GM18867 (cell line): ENCODE results near the gene USP3.
"Not testable (repeated sequence)": the region's sequence is repeated elsewhere in the genome, so short reads cannot be mapped to it uniquely, and the experiment has no call there.

Experiments
- ATAC-seq: cut with Tn5 transposase; IDR thresholded peaks from one replicate; pipeline ENCODE4 v1.9.1; 2021; ENCODE audit warnings: mild to moderate bottlenecking, moderate library complexity; ENCODE audit not compliant: unreplicated experiment

USP3 gene

DNA sequence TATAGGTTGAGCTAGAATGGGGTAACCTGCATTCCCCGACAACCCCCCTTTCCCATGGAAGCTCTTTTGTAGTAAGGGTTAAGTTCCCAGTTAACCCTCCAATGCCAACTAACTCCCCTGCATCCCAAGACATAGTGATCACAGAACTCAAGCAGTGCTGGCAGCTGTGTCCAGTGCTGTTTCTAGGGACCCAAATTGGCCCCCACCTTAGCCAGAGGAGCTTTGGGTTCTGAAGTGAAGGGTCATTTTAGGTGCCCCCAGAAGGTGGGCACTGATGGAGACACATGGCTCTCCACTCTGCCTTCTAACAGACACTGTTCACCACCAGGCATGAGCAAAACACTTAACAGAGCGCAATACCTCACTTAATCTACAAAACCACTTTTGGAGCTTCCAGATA lies 99.9 kb downstream of the USP3 start:
- no peak for ATAC-seq

GRCh38 chr15:63605036-63605435 lies 100.6 kb downstream of the USP3 start:
- ATAC-seq, result no peak

GRCh38 chr15:63605816-63606215 lies 101.4 kb downstream of the USP3 start:
- ATAC-seq, result no peak

DNA sequence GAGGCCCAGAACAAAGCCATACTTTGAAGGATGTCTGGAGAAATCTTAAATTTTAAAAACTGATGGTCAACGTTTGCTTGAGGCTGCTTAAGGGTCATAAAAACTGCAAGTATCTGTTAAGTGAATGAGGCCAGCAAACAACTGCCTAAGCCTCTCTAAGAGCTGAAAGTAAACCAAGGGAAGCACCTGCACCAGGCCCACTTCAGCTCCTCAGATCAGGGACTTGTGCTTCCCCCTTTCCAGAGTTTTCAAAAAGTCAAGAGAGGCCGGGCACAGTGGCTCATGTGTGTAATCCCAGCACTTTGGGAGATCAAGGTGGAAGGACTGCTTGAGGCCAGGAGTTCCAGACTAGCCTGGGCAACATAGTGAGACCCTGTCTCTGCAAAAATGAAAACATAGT lies 101.9 kb downstream of the USP3 start:
- no peak for ATAC-seq

- ATAC-seq, result no peak
Measured at GRCh38 chr15:63608989-63609388, 104.6 kb downstream of the USP3 start.

DNA sequence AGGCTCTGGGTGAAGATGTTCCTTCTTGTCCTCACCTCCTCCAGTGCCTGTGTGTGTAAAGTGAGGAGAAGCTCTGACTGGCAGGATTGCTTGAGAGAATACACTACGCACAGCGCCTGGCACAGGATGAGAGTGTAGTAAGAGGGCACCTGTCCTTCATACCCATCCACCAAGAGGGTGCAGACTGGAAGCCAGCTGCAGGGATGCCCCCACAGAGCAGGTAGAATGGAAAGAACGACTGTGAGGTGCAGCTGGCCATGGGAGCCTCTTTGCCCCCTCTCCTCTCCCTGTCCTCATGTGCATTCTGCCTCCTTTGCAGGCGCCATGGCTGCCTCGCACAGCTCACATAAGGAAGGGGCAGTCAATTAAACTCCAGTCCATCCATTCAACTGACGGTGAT lies 105.1 kb downstream of the USP3 start:
- no peak for ATAC-seq

GRCh38 chr15:63610209-63610841 lies 105.9 kb downstream of the USP3 start:
- peak; percentile 69 for ATAC-seq

DNA sequence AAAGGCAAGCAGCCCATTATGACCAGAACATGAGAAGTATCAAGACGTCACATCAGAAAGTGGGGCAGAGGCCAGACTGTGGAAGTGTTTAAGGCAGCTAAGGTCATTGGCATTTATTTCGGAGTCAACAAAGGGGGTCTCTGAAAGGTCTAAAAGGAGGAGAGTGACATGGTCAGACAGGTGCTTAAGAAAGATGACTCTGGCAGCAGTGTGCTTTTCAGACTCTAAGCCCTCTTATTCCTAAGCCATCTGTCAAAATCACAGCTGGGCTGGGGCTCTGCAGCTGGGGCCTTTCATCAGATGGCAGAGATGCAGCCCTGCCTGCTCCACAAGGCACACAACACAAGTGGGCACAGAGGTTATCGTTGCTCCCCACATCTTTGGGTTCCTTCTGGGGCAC lies 106.8 kb downstream of the USP3 start:
- no peak for ATAC-seq

GRCh38 chr15:63612300-63612699 lies 107.9 kb downstream of the USP3 start:
- no peak for ATAC-seq

DNA sequence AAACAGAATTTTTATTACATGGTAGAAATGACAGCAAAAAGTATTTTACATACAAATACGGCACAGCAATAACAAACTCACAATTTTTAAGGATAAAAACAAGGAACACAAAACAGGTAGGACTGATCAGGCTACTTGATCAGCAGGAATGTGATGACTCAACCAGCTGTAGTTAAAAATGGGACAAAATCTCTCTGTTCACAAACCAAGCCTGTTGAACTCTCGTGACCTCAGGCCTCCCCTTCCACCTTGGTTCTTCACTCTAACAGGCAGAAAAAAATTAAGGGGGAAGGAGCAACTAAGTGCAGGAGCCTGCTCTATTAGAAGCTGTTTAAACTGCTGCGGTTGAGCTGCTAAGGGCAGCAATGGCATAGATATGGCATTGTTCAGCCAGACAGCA lies 111.5 kb downstream of the USP3 start:
- no peak for ATAC-seq

DNA sequence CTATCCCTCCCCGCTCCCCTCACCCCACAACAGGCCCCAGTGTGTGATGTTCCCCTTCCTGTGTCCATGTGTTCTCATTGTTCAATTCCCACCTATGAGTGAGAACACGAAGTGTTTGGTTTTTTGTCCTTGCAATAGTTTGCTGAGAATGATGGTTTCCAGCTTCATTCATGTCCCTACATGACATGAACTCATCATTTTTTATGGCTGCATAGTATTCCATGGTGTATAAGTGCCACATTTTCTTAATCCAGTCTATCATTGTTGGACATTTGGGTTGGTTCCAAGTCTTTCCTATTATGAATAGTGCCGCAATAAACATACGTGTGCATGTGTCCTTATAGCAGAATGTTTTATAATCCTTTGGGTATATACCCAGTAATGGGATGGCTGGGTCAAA lies 112.8 kb downstream of the USP3 start:
- not testable (repeated sequence) for ATAC-seq

- not testable (repeated sequence) for ATAC-seq
Measured at GRCh38 chr15:63617627-63618026, 113.2 kb downstream of the USP3 start.

DNA sequence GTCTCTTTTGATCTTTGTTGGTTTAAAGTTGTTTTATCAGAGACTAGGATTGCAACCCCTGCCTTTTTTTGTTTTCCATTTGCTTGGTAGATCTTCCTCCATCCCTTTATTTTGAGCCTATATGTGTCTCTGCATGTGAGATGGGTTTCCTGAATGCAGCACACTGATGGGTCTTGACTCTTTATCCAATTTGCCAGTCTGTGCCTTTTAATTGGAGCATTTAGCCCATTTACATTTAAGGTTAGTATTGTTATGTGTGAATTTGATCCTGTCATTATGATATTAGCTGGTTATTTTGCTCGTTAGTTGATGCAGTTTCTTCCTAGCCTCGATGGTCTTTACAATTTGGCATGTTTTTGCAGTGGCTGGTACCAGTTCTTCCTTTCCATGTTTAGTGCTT lies 116.4 kb downstream of the USP3 start:
- ATAC-seq, result not testable (repeated sequence)

DNA sequence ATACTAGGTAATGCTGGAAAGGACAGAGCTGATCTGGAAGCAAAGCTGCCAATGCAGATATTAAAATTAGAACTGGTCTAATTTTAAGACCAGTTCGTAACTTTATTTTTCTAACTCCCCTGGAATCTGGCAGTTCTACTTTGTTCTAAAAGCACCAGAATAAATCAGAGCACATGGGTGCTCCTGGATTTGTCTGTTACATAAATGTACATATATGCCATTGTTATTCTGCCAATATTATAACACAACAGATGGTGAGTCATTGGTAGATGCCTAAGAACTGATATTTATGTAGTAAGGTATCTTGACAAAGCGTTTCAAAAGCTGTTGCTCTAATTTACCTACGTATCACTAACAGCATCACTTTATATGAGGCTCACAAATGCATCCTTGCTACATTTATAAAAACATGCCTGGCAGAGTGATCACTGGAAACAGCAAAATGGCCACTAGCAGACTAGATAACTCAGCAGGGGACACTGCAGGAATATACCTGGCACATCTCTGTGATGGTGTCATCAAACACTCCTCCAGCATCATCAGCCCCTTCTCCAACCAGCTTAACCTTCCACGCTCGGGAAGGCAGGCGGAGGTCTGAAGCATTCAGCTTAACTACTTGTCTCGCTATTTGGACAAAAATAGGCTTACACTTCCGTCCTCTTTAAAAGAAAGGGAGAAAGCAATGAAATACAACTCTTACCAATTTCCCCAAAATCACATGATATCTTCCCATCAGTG lies 119.0 kb downstream of the USP3 start:
- no peak for ATAC-seq

- no peak for ATAC-seq
Measured at GRCh38 chr15:63626955-63627354, 122.6 kb downstream of the USP3 start.

GRCh38 chr15:63628123-63628822 lies 123.9 kb downstream of the USP3 start:
- ATAC-seq, result no peak

- ATAC-seq, result no peak
Measured at GRCh38 chr15:63630036-63630751, 125.8 kb downstream of the USP3 start.

DNA sequence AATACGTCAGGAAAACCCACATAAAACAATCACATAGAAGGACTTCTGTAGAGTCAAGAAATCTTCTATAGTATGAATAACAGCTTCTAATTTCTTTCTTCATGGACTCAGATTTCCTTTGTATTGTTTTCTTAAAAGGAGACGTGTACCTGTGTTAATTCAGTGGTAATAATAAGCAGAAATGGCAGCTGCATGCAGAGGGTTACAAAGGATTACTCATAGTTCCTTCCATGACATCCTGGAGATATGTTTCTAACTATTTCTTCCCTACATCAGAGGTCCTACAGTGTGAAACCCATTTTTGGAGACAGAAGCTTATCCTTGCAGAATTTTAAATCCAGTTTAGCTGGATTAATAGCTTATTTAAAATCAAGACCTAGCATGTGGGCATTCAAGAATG lies 128.9 kb downstream of the USP3 start:
- ATAC-seq, result no peak

DNA sequence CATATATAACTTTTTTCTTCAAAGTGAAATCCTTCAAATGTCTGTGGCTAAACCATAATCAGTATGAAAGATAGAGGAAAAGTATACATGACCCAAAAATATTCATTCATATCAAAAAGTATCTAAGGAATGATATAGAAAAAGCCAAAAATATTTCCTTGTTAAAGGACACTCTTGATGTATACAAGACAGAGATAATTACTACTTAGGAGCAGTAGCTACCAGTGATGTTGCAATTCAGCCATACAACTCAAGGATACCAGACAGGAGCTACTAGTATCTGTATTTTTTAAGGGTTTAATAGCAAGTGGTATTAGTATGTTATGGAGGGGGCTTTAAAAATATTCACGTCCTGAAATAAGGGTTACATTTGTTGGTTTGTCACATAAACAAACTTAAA lies 129.8 kb downstream of the USP3 start:
- ATAC-seq, result no peak

DNA sequence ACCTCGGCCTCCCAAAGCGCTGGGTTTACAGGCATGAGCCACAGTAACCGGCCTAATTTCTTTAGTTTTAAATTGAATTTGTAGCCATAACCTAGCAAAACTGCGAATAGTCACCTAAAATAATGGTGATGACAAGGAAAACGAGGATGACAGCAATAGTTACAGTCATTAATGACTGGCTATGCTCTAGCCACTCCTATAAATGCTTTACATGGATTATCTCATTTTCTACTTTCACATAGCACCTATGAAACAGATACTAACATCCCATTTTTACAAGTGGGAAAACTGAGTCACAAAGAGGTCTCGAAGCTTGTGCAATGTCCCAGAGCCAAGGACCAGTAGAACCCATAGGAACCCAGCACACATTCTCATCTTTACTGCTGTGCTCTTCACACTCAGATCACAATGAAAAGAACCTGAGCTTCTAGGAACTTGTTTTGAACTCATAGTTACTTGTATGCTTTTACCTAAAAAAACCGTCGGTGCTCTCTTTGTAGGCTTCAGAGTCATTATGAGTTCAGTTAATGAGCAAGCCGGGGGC lies 132.2 kb downstream of the USP3 start:
- ATAC-seq, result no peak

GRCh38 chr15:63638839-63639238 lies 134.4 kb downstream of the USP3 start:
- no peak for ATAC-seq
